HG03342 (cell line): ENCODE results near the gene GRK5.
A peak's percentile ranks its signal among the peaks of the same experiment; 100 is the strongest.

Experiments
- ATAC-seq: cut with Tn5 transposase; IDR thresholded peaks from one replicate; pipeline ENCODE4 v1.9.1; 2021; ENCODE audit warnings: mild to moderate bottlenecking, moderate library complexity; ENCODE audit not compliant: unreplicated experiment

GRK5 gene

DNA sequence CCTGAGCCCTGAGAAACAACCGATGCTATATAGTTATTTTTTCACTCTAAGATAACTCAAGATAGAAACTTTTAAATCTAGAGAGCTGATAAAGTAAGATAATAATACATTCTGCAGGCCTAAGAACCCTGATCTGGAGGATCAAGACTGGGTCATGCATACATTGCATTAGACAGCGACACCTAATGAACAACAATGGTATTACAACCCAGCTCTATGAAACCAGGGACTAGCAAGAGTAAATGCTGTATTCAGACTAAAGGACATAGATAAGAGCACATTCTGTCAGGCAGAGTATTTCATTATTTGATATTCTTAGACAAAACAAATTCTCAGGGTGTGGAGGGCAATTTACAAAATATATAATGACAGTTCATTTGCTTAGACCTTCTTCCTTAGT lies 148.6 kb downstream of the GRK5 start:
- no peak for ATAC-seq

GRCh38 chr10:119357412-119358151 lies 150.2 kb downstream of the GRK5 start:
- ATAC-seq: no peak

DNA sequence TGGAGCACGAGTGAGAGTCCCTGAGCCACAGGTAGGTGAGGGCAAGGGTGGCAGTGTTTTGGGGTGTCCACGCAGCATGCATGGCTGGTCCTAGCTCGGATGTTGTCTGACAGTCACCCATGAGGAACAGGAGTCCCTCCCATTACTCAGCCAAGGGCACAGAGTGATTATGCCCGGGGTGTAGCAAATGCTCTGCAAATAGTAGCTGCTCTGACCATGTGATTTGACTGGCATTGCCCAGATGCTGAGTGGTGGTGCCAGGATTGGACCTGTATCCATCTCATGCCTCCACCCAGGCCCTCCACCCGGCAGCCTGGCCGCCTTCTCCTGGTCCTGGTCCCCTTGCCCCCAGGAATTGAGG lies 150.8 kb downstream of the GRK5 start:
- ATAC-seq: no peak

DNA sequence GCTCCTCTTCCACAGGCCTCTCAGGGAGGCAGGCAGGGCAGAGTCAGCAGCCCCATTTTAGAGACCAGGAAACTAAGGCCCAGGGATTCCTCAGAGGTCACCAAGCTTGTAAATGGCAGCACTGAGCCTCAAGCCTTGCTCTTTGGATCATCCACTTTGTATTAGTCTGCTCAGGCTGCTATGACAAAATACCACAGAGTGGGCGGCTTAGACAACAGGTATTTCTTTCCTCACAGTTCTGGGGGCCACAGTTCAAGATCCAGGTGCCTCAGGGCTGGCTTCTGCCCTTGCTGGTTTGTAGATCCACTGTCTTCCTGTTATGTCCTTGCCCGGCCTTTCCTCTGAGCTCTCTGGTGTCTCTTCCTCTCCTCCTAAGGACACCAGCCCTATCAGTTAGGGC lies 151.2 kb downstream of the GRK5 start:
- ATAC-seq: no peak

- no peak for ATAC-seq
Measured at GRCh38 chr10:119359025-119359424, 151.7 kb downstream of the GRK5 start.

- no peak for ATAC-seq
Measured at GRCh38 chr10:119360181-119360921, 153.0 kb downstream of the GRK5 start.

DNA sequence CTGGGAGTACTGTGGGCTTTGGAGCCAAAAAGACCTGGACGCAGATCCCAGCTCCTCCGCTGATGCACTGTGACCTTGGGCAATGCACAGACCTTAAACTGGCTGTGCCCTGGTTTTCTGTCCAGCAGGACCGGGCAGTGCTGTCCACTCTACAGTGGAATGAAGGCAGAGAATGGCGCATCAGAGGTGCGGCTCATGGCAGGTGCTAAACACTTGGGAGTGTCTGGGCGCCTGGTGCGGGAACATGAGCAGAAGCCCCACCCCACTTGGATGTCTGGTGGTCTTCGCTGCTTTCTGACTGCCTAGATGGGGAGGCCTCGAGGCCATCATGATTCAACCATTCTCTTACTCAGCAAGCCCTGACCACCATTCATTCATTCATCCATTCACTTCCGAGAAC lies 153.7 kb downstream of the GRK5 start:
- no peak for ATAC-seq

DNA sequence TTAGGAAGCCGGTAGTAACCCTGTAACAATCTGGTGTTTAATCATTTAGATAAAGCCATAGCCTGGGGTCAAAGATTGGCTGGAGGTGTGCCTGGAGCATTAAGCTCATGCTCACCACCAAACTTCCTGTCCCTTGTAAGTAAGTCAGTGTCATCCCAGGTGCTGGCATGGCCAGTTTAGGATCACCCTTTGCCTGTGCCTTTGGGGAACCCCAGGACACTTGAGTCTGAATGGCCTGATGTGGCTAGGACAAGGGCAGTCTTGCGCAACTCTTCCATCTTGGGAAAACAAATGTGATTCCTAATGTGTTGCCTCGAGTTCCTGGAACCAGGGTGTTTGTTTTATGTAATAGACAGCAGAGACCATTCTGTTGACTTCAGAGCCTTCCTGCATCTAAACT lies 154.8 kb downstream of the GRK5 start:
- no peak for ATAC-seq

DNA sequence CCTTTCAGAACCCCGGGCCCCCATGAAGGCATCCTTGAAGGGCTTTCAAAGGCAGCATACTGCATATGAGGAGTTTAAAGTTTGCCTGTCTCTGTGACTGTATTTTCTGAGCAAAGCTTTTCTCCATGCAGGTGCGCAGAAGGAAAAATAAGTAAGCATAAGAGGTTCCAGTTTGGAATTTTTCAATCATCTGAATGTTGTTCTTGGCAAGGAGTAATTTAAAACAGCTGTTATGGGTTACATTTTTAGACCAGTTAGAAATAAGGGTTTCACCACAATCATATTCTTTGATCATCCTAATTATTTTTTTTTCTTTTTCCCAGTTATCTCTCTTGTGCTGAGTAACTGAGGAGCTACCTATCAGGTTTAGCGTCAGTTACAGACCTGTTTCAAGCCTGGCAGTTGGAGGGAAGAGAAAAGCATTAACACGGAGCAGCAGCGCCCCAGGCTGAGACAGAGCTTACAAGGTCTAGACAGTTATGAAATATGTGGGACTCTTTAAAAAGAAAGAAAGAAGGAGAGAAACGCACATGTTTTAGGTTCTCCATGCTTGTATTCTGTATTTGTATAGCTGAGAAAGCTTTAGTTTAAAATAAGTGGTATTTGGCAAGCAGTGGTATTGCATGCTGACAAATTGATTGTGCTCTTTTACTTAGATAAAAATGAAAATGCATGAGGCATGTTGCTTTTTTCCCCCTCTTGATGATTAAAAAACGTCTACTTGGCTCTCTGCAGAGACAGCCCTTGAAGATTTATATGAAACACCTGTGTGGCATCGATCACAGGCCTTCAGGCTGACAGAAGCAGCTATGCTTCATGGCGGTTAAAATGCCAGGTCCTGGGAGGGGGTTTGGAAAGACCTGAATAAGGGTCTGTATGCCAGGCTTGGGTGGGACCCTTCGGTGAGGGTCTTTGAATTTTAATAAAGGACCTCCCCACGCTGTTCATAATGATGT lies 157.6 kb downstream of the GRK5 start:
- ATAC-seq: no peak

DNA sequence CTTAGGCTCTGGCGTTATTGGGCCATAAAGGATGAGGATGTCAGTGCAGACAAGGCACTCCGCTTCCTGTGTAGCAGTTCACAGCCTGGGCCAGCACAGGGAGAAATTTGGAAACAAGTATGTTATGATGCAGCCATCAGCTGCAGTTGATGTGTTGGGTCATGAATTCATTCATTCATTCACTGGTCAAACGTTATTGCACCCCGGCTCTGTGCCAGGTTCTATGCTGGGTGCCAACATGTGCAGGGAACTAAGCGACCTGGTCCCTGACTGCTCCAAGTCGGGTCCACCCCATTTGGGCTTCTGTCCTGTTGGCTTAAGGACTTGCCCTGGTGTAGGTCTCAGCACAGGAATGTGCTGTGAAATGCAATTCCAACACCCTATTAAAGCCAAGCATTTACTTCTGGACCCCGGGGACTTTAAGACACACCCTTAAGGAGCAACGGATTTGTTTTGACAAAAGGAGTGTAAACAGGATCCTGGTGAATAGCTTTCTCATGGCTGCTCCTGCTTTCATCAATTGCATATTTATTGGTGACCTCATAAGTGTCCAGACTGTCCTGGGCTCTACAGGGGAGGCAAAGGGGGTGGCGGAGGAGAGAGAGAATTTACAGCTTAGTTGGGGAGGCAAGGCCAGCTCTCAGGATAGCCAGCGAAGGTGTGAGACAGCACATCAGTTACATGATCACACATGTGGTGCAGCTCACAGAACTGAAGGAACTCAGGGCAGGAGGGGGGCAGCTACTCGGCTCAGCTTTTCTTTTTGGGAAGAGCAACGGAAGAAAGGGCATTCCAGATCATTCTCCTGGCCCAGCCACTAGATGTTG lies 158.6 kb downstream of the GRK5 start:
- ATAC-seq: no peak

- ATAC-seq: no peak
Measured at GRCh38 chr10:119367841-119368549, 160.6 kb downstream of the GRK5 start.

- ATAC-seq: no peak
Measured at GRCh38 chr10:119368581-119368980, 161.2 kb downstream of the GRK5 start.

GRCh38 chr10:119368991-119369869 lies 161.9 kb downstream of the GRK5 start:
- peak; percentile 56 for ATAC-seq

DNA sequence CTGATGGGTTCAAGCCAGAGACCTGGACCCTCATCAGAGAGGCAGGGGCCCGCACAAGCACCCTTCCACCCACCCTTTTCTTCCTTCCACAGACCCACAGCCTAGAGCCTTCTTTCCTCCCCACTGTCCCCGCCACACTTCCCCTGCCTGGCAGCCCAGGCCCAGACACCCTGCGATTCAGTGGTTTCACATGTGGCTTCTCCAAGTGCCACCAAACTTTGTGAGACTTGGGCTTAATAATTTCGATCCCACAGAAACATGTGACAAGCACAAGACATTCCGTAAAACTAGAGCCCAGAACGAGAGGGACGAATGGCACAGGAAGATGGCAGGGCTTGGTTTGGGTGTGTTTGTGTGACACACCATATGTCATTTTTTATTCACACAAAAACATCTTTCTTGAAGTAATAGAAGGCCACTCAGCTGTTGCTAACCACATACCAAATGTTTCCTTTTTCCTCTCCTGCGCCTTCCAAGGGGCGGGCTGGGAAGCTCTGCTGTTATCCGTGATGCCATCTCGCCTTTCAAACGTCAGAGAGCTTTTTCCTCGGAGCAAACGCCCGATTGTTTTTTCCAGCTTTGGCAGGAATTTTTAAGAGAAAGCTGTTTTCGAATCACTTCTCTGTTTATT lies 162.9 kb downstream of the GRK5 start:
- ATAC-seq: no peak

GRCh38 chr10:119370972-119371703 lies 163.8 kb downstream of the GRK5 start:
- no peak for ATAC-seq

DNA sequence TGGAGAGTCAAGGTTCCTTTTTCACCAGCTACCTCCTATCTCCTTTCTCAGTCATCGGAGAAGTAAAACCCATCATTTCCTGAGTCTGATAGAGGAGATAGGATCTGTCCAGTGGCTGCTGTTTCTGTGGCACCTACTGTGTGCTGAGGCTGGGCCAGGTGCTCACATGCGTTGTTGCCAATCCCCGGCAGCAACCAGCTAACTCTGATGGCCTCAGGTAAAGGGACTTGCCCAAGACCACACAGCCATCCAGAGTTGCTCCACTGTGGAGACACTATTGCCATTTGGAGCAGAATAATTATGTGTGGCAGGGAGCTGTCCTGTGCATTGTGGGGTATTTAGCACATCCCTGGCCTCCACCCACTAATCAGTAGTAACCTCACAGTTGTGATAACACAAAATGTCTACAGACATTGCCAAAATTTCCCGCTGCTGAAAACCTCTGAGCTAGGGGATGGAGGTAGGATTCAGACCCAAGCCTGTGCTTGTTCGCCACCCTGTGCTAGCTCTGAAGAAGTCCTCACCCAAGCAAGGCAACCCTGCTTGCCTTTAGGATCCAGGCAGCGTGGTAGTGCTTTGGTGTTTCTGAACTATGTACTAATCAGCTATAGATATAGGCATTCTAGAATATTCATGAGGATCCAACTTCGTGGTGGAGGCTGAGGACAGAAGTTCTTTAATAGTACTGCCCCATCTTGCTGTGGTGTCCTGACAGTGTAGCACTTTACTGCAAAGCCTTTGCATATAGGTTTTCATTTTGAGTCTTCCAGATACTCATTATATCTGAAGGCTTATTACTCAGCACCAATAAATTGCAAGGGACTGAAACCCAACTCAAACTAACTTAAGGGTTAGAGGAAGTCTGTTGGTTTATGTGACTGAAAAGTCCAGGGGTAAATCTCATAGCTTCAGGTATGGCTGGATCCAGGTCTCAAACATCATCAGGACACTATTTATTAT lies 164.6 kb downstream of the GRK5 start:
- peak; percentile 36 for ATAC-seq
